ENCODE results near the gene MBLAC1.

Gene MBLAC1

GRCh38 chr7:100093498-100093897 lies 33.3 kb upstream of the MBLAC1 start:
- Histone ChIP-seq H3K9me3 (ENCODE audit: low read depth, low read length) (no peaks in the 10 kb centered on the region), H3K36me3 (ENCODE audit: insufficient read depth, low read length) (peaks cover 83% of the 10 kb centered on the region), H3K27ac (peak overlapping the region; percentile 81), H3K4me3 (no peak overlapping the region), H3K9ac (ENCODE audit: insufficient read length) (no peak overlapping the region)
- no peak for DNase-seq (ENCODE audit: low read depth, low spot score)
- no peak; the same call in 1 of the 2 replicates for TF ChIP-seq POLR2AphosphoS5 (IDR thresholded peaks at IDR 0.05; ENCODE audit: borderline replicate concordance, low read depth, low read length)
- TF ChIP-seq FOXP2 (optimal IDR thresholded peaks at IDR 0.05; ENCODE audit: control extremely low read depth, extremely low read length, insufficient read depth) = no peak
- no peak for TF ChIP-seq EZH2 (IDR thresholded peaks at IDR 0.05)

- no peak overlapping the region for H3K9ac ChIP-seq (ENCODE audit: insufficient read length)
- H3K9me3 ChIP-seq (ENCODE audit: low read depth, low read length) = no peaks in the 10 kb centered on the region
- no peak for DNase-seq (ENCODE audit: low read depth, low spot score)
- TF ChIP-seq POLR2AphosphoS5 (IDR thresholded peaks at IDR 0.05; ENCODE audit: borderline replicate concordance, low read depth, low read length) (peak; percentile 57), EZH2 (IDR thresholded peaks at IDR 0.05) (no peak)
- peaks cover 88% of the 10 kb centered on the region for H3K36me3 ChIP-seq (ENCODE audit: insufficient read depth, low read length)
- peak overlapping the region; percentile 81 for H3K27ac ChIP-seq
- H3K4me3 ChIP-seq = no peak overlapping the region; the same call in 1 of the 2 replicates
Measured at GRCh38 chr7:100093925-100094486, 32.8 kb upstream of the MBLAC1 start.

- H3K27ac ChIP-seq = peak overlapping the region; percentile 81
- no peak overlapping the region for H3K4me3 ChIP-seq
- DNase-seq (ENCODE audit: low read depth, low spot score) = no peak
- peaks cover 99% of the 10 kb centered on the region for H3K36me3 ChIP-seq (ENCODE audit: insufficient read depth, low read length)
- no peaks in the 10 kb centered on the region for H3K9me3 ChIP-seq (ENCODE audit: low read depth, low read length)
- TF ChIP-seq FOXP2 (optimal IDR thresholded peaks at IDR 0.05; ENCODE audit: control extremely low read depth, extremely low read length, insufficient read depth) = no peak
- no peak for TF ChIP-seq EZH2 (IDR thresholded peaks at IDR 0.05)
- TF ChIP-seq POLR2AphosphoS5 (IDR thresholded peaks at IDR 0.05; ENCODE audit: borderline replicate concordance, low read depth, low read length) = no peak; the same call in 1 of the 2 replicates
- H3K9ac ChIP-seq (ENCODE audit: insufficient read length) = no peak overlapping the region
Measured at GRCh38 chr7:100095289-100095688, 31.5 kb upstream of the MBLAC1 start.

- Histone ChIP-seq H3K9ac (ENCODE audit: insufficient read length) (no peak overlapping the region), H3K36me3 (ENCODE audit: insufficient read depth, low read length) (peaks cover 95% of the 10 kb centered on the region), H3K9me3 (ENCODE audit: low read depth, low read length) (no peaks in the 10 kb centered on the region), H3K27ac (peak overlapping the region; percentile 81; the same call in 1 of the 2 replicates), H3K4me3 (no peak overlapping the region)
- no peak for DNase-seq (ENCODE audit: low read depth, low spot score)
- TF ChIP-seq EZH2 (IDR thresholded peaks at IDR 0.05) (no peak), FOXP2 (optimal IDR thresholded peaks at IDR 0.05; ENCODE audit: control extremely low read depth, extremely low read length, insufficient read depth) (no peak), POLR2AphosphoS5 (IDR thresholded peaks at IDR 0.05; ENCODE audit: borderline replicate concordance, low read depth, low read length) (no peak)
Measured at GRCh38 chr7:100095704-100096103, 31.1 kb upstream of the MBLAC1 start.

- H3K9ac ChIP-seq (ENCODE audit: insufficient read length) = peak overlapping the region; percentile 13
- no peak for DNase-seq (ENCODE audit: low read depth, low spot score)
- TF ChIP-seq POLR2AphosphoS5 (IDR thresholded peaks at IDR 0.05; ENCODE audit: borderline replicate concordance, low read depth, low read length) (no peak), FOXP2 (optimal IDR thresholded peaks at IDR 0.05; ENCODE audit: control extremely low read depth, extremely low read length, insufficient read depth) (no peak), EZH2 (IDR thresholded peaks at IDR 0.05) (no peak)
- no peaks in the 10 kb centered on the region for H3K9me3 ChIP-seq (ENCODE audit: low read depth, low read length)
- H3K27ac ChIP-seq = peak overlapping the region; percentile 1; the same call in 1 of the 2 replicates
- H3K4me3 ChIP-seq = peak overlapping the region; percentile 99
- peaks cover 71% of the 10 kb centered on the region for H3K36me3 ChIP-seq (ENCODE audit: insufficient read depth, low read length)
Measured at GRCh38 chr7:100098913-100099312, 27.9 kb upstream of the MBLAC1 start.

- Histone ChIP-seq H3K9ac (ENCODE audit: insufficient read length) (peak overlapping the region; percentile 100), H3K27ac (peak overlapping the region; percentile 1; the same call in 1 of the 2 replicates), H3K36me3 (ENCODE audit: insufficient read depth, low read length) (peaks cover 68% of the 10 kb centered on the region), H3K9me3 (ENCODE audit: low read depth, low read length) (no peaks in the 10 kb centered on the region), H3K4me3 (peak overlapping the region; percentile 99)
- DNase-seq (ENCODE audit: low read depth, low spot score) = no peak
- TF ChIP-seq EZH2 (IDR thresholded peaks at IDR 0.05) (no peak), POLR2AphosphoS5 (IDR thresholded peaks at IDR 0.05; ENCODE audit: borderline replicate concordance, low read depth, low read length) (no peak), FOXP2 (optimal IDR thresholded peaks at IDR 0.05; ENCODE audit: control extremely low read depth, extremely low read length, insufficient read depth) (no peak)
Measured at GRCh38 chr7:100099452-100099851, 27.3 kb upstream of the MBLAC1 start.

GRCh38 chr7:100100420-100101015 lies 26.2 kb upstream of the MBLAC1 start:
- peak; percentile 66; the same call in 1 of the 2 replicates for TF ChIP-seq POLR2AphosphoS5 (IDR thresholded peaks at IDR 0.05; ENCODE audit: borderline replicate concordance, low read depth, low read length)
- no peak for TF ChIP-seq FOXP2 (optimal IDR thresholded peaks at IDR 0.05; ENCODE audit: control extremely low read depth, extremely low read length, insufficient read depth)
- no peak for TF ChIP-seq EZH2 (IDR thresholded peaks at IDR 0.05)
- Histone ChIP-seq H3K9me3 (ENCODE audit: low read depth, low read length) (no peaks in the 10 kb centered on the region), H3K4me3 (peak overlapping the region; percentile 99), H3K27ac (peak overlapping the region; percentile 98), H3K9ac (ENCODE audit: insufficient read length) (peak overlapping the region; percentile 100), H3K36me3 (ENCODE audit: insufficient read depth, low read length) (peaks cover 58% of the 10 kb centered on the region)
- DNase-seq (ENCODE audit: low read depth, low spot score) = no peak

GRCh38 chr7:100101016-100101862 lies 25.5 kb upstream of the MBLAC1 start, which contains the start of the genes AP4M1 and MCM7:
TSS of gene AP4M1 (plus strand) at chr7:100101643. CDS start at chr7:100101715, 72 bp downstream.
TSS of gene MCM7 (minus strand) at chr7:100101397. CDS start at chr7:100101294, 103 bp downstream.
- peak within 1 kb of the TSS; percentile 99 for H3K4me3 ChIP-seq
- peak within 1 kb of the TSS; percentile 100 for H3K9ac ChIP-seq (ENCODE audit: insufficient read length)
- H3K27ac ChIP-seq = peak within 1 kb of the TSS; percentile 98
- H3K9me3 ChIP-seq (ENCODE audit: low read depth, low read length) = no peaks in the 10 kb centered on the region
- TF ChIP-seq POLR2AphosphoS5 (IDR thresholded peaks at IDR 0.05; ENCODE audit: borderline replicate concordance, low read depth, low read length) = peak; percentile 75
- TF ChIP-seq FOXP2 (optimal IDR thresholded peaks at IDR 0.05; ENCODE audit: control extremely low read depth, extremely low read length, insufficient read depth) = peak; percentile 62
- TF ChIP-seq EZH2 (IDR thresholded peaks at IDR 0.05) = no peak
- H3K36me3 ChIP-seq (ENCODE audit: insufficient read depth, low read length) = peaks cover 51% of the 10 kb centered on the region
- peak; percentile 77 for DNase-seq (ENCODE audit: low read depth, low spot score)

All from SK-N-MC (cell line).